Non-pigmented ciliary epithelial cell (primary cell): ENCODE results near the gene ANKS1A.
"Not testable (repeated sequence)": the region's sequence is repeated elsewhere in the genome, so short reads cannot be mapped to it uniquely, and the experiment has no call there.

Experiments used
- DNase-seq: peaks from one replicate; pipeline ENCODE4 v3.0.0-alpha.2; 2010; ENCODE audit warnings: low read depth

The ANKS1A gene

GRCh38 chr6:34999153-34999552 lies 110.1 kb downstream of the ANKS1A start:
- not testable (repeated sequence) for DNase-seq

GRCh38 chr6:34999962-35000361 lies 110.9 kb downstream of the ANKS1A start:
- not testable (repeated sequence) for DNase-seq

- DNase-seq = not testable (repeated sequence)
Measured at GRCh38 chr6:35001349-35001748, 112.3 kb downstream of the ANKS1A start.

- DNase-seq = not testable (repeated sequence)
Measured at GRCh38 chr6:35003886-35004530, 115.0 kb downstream of the ANKS1A start.

GRCh38 chr6:35007016-35007415 lies 118.0 kb downstream of the ANKS1A start:
- DNase-seq = no peak

GRCh38 chr6:35008858-35009257 lies 119.8 kb downstream of the ANKS1A start:
- DNase-seq = no peak

GRCh38 chr6:35011096-35012041 lies 122.3 kb downstream of the ANKS1A start:
- DNase-seq = no peak

GRCh38 chr6:35013701-35014100 lies 124.6 kb downstream of the ANKS1A start:
- DNase-seq = no peak

GRCh38 chr6:35014341-35014740 lies 125.3 kb downstream of the ANKS1A start:
- DNase-seq = no peak

GRCh38 chr6:35014786-35015185 lies 125.7 kb downstream of the ANKS1A start:
- DNase-seq = no peak

- no peak for DNase-seq
Measured at GRCh38 chr6:35015476-35015875, 126.4 kb downstream of the ANKS1A start.

- no peak for DNase-seq
Measured at GRCh38 chr6:35015996-35016395, 126.9 kb downstream of the ANKS1A start.

GRCh38 chr6:35016502-35017321 lies 127.7 kb downstream of the ANKS1A start:
- no peak for DNase-seq

- no peak for DNase-seq
Measured at GRCh38 chr6:35017411-35018181, 128.5 kb downstream of the ANKS1A start.

GRCh38 chr6:35018182-35018519 lies 129.1 kb downstream of the ANKS1A start:
- DNase-seq = no peak

- no peak for DNase-seq
Measured at GRCh38 chr6:35018746-35019145, 129.7 kb downstream of the ANKS1A start.

- DNase-seq = no peak
Measured at GRCh38 chr6:35019171-35019570, 130.1 kb downstream of the ANKS1A start.

- no peak for DNase-seq
Measured at GRCh38 chr6:35019831-35020230, 130.8 kb downstream of the ANKS1A start.

- no peak for DNase-seq
Measured at GRCh38 chr6:35021004-35021403, 131.9 kb downstream of the ANKS1A start.

- no peak for DNase-seq
Measured at GRCh38 chr6:35023091-35024000, 134.3 kb downstream of the ANKS1A start.
